ENCODE results near the gene PGBD1.

- TF ChIP-seq, protein P1, sequence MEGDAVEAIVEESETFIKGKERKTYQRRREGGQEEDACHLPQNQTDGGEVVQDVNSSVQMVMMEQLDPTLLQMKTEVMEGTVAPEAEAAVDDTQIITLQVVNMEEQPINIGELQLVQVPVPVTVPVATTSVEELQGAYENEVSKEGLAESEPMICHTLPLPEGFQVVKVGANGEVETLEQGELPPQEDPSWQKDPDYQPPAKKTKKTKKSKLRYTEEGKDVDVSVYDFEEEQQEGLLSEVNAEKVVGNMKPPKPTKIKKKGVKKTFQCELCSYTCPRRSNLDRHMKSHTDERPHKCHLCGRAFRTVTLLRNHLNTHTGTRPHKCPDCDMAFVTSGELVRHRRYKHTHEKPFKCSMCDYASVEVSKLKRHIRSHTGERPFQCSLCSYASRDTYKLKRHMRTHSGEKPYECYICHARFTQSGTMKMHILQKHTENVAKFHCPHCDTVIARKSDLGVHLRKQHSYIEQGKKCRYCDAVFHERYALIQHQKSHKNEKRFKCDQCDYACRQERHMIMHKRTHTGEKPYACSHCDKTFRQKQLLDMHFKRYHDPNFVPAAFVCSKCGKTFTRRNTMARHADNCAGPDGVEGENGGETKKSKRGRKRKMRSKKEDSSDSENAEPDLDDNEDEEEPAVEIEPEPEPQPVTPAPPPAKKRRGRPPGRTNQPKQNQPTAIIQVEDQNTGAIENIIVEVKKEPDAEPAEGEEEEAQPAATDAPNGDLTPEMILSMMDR (IDR thresholded peaks at IDR 0.05), result no peak
- TF ChIP-seq EP300 (IDR thresholded peaks at IDR 0.05) (no peak), POLR2A (IDR thresholded peaks at IDR 0.05) (no peak)
Measured at GRCh38 chr6:28266563-28266961, 14.8 kb upstream of the PGBD1 start.

Data from stomach (tissue), 4 donors.